Mesothelial cell of epicardium (in vitro differentiated cells): ENCODE measurements around the gene PALLD. TPM values are rescaled to one million over a fixed set of nuclear protein-coding genes. Genes with fewer than 3 reads are reported as not detected.
"Not testable (repeated sequence)": the region's sequence is repeated elsewhere in the genome, so short reads cannot be mapped to it uniquely, and the experiment has no call there.

ENCODE experiments used
- DNase-seq, 2 experiments: peaks; one replicate each; pipeline ENCODE4 v3.0.0; 2021; ENCODE audit warnings: low spot score in 2 of 2; ENCODE audit not compliant: unreplicated experiment in 2 of 2
- H3K27ac Mint-ChIP-seq: 2 replicates; pipeline ENCODE4 v1.8.0; 2021; ENCODE audit warnings: mixed read lengths
- H3K27me3 Mint-ChIP-seq: 2 replicates; pipeline ENCODE4 v1.8.0; 2021; ENCODE audit warnings: low read depth, mixed read lengths
- H3K36me3 Mint-ChIP-seq: 2 replicates; pipeline ENCODE4 v1.8.0; 2021; ENCODE audit warnings: mixed read lengths
- H3K4me1 Mint-ChIP-seq: 2 replicates; pipeline ENCODE4 v1.8.0; 2021; ENCODE audit warnings: mixed read lengths
- H3K4me3 Mint-ChIP-seq: 2 replicates; pipeline ENCODE4 v1.8.0; 2021; ENCODE audit warnings: mild to moderate bottlenecking, moderate library complexity, mixed read lengths
- H3K9me3 Mint-ChIP-seq: 2 replicates; pipeline ENCODE4 v1.8.0; 2021; ENCODE audit warnings: mixed read lengths
- total RNA-seq: library from RNA; stranded (reverse); gene quantifications from 3 replicates; pipeline ENCODE4 v1.2.1, GENCODE V29; 2021
- TF ChIP-seq, protein P1 (sequence below): fragments of 200-600 bp; sonication (generic); IDR thresholded peaks from one replicate; pipeline ENCODE4 v1.5.0; 2021; ENCODE audit warnings: antibody characterized with exemption; ENCODE audit not compliant: unreplicated experiment

The PALLD gene
- 150 to 158 TPM (median 153 TPM) in 3 replicates for total RNA-seq

- no peaks in the 10 kb centered on the region for H3K9me3 Mint-ChIP-seq
- no peak for DNase-seq
- TF ChIP-seq, protein P1, sequence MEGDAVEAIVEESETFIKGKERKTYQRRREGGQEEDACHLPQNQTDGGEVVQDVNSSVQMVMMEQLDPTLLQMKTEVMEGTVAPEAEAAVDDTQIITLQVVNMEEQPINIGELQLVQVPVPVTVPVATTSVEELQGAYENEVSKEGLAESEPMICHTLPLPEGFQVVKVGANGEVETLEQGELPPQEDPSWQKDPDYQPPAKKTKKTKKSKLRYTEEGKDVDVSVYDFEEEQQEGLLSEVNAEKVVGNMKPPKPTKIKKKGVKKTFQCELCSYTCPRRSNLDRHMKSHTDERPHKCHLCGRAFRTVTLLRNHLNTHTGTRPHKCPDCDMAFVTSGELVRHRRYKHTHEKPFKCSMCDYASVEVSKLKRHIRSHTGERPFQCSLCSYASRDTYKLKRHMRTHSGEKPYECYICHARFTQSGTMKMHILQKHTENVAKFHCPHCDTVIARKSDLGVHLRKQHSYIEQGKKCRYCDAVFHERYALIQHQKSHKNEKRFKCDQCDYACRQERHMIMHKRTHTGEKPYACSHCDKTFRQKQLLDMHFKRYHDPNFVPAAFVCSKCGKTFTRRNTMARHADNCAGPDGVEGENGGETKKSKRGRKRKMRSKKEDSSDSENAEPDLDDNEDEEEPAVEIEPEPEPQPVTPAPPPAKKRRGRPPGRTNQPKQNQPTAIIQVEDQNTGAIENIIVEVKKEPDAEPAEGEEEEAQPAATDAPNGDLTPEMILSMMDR, result no peak
- H3K27ac Mint-ChIP-seq, result no peak within 1 kb of the TSS
- H3K4me1 Mint-ChIP-seq, result peaks cover 15% of the 10 kb centered on the region
- H3K36me3 Mint-ChIP-seq, result no peaks in the 10 kb centered on the region
- no peak within 1 kb of the TSS for H3K4me3 Mint-ChIP-seq
- no peaks in the 10 kb centered on the region for H3K27me3 Mint-ChIP-seq
Measured at GRCh38 chr4:168496834-168497233, at the start of gene PALLD. PALLD (plus strand) TSS chr4:168497052.

- not testable (repeated sequence) for H3K27ac Mint-ChIP-seq, H3K4me3 Mint-ChIP-seq, H3K9me3 Mint-ChIP-seq, H3K36me3 Mint-ChIP-seq, H3K27me3 Mint-ChIP-seq, H3K4me1 Mint-ChIP-seq, DNase-seq
Measured at GRCh38 chr4:168449063-168449462, 47.8 kb upstream of the PALLD start.

DNA sequence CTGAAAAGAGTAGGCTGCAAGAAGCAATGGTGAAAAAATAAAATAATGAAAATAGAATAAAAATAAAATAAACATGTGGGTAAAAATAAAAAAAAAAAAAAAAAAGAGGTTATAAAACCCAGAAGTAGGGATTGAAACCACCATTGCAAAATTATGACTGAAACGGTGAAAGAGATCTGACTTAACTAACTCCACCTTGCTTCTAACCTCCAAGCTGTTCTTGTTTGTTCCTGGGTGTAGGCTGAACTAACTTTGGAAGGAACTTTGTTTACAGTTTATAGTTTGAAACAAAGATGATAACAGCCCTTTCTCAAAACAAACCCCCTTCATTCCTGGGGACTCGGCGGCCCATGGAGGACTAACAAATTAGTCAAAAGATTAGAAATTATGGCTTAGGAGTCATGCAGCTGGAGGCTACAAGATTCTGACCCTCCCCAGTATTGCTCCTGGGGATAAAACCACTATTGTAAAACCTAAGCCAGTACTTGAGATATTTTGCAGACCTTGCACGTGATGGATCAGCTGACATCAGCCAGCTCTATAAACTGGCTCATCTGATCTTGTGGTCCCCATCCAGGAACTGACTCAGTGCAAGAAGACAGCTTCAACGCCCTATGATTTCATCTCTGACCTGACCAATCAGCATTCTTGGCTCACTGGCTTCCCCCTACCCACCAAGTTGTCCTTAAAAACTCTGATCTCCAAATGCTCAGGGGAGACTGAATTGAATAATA lies 47.0 kb upstream of the PALLD start:
- peaks cover 6% of the 10 kb centered on the region for H3K9me3 Mint-ChIP-seq
- H3K4me1 Mint-ChIP-seq, result no peaks in the 10 kb centered on the region
- TF ChIP-seq, protein P1, result no peak
- peaks cover 10% of the 10 kb centered on the region for H3K36me3 Mint-ChIP-seq
- no peak for DNase-seq
- no peaks in the 10 kb centered on the region for H3K27me3 Mint-ChIP-seq
- no peak overlapping the region for H3K27ac Mint-ChIP-seq
- no peak overlapping the region for H3K4me3 Mint-ChIP-seq

DNA sequence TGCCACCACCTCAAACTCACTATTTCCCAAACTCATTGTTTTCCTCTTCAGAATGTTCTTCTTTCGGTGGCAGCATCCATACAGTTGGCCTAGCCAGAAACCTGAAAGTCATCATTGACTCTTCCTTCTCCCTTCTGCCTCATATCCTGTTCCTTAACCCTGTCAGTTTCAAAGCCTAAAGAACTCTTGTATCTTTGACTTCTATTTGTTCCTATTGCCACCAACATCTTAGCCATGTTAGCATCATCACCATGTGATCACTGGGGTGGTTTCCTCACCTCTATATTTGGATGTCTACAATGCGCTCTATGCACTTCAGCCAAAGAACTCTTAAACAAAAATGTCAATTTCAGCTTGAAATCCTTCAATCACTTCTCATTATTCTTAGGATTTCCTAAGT lies 45.5 kb upstream of the PALLD start:
- H3K4me3 Mint-ChIP-seq, result no peak overlapping the region
- DNase-seq, result no peak
- TF ChIP-seq, protein P1, result no peak
- peaks cover 6% of the 10 kb centered on the region for H3K9me3 Mint-ChIP-seq
- no peaks in the 10 kb centered on the region for H3K4me1 Mint-ChIP-seq
- H3K27me3 Mint-ChIP-seq, result no peaks in the 10 kb centered on the region
- peaks cover 10% of the 10 kb centered on the region for H3K36me3 Mint-ChIP-seq
- no peak overlapping the region for H3K27ac Mint-ChIP-seq

GRCh38 chr4:168451744-168452390 lies 45.0 kb upstream of the PALLD start:
- Mint-ChIP-seq H3K27ac (no peak overlapping the region), H3K4me3 (no peak overlapping the region), H3K9me3 (peaks cover 6% of the 10 kb centered on the region), H3K36me3 (peaks cover 8% of the 10 kb centered on the region), H3K4me1 (no peaks in the 10 kb centered on the region), H3K27me3 (no peaks in the 10 kb centered on the region)
- no peak for DNase-seq
- TF ChIP-seq, protein P1, result no peak

DNA sequence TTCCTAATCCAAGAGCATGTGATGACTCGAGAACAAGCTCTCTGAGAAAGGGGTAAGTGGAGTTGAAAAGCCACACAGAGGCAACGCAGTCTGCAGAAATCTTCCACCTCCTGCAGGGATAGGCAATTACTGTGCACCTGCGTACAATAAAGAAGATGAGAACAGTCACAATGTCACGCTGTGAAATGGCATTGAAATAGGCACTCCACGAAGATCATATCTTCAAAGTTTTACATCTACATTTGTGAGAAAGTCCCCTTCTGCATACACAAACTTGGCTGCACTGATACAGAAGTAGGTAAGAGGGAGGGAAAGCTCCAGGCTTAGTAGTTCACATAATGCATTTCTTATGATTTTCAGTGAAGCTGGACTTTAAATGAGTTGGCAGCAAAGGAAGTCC lies 43.7 kb upstream of the PALLD start:
- no peak overlapping the region for H3K4me3 Mint-ChIP-seq
- H3K9me3 Mint-ChIP-seq, result peaks cover 6% of the 10 kb centered on the region
- no peaks in the 10 kb centered on the region for H3K4me1 Mint-ChIP-seq
- DNase-seq, result no peak
- H3K27me3 Mint-ChIP-seq, result no peaks in the 10 kb centered on the region
- H3K36me3 Mint-ChIP-seq, result peaks cover 8% of the 10 kb centered on the region
- TF ChIP-seq, protein P1, result no peak
- no peak overlapping the region for H3K27ac Mint-ChIP-seq

GRCh38 chr4:168458256-168458655 lies 38.6 kb upstream of the PALLD start:
- H3K27ac Mint-ChIP-seq, H3K4me1 Mint-ChIP-seq: not testable (repeated sequence)

More at GRCh38 chr4:168458256-168458655, 38.6 kb upstream of the PALLD start:
- H3K36me3 Mint-ChIP-seq, DNase-seq, H3K9me3 Mint-ChIP-seq, H3K4me3 Mint-ChIP-seq, H3K27me3 Mint-ChIP-seq: not testable (repeated sequence)
